Measurements from ENCODE around the gene ZGPAT. TPM values are rescaled to one million over a fixed set of nuclear protein-coding genes. Genes with fewer than 3 reads are reported as not detected.

The ZGPAT gene
- polyA plus RNA-seq, 3 donors = 13.2 to 33.0 (median 30.7) TPM

GRCh38 chr20:63699466-63700198, 8.2 kb upstream of the ZGPAT start:
- H3K27ac ChIP-seq (ENCODE audit: low read depth, low read length) = peak overlapping the region; percentile 53
- WGBS, 3 donors = 72 to 81% (median 78%) methylated on average over 24 of the region's 24 CpGs

- H3K27ac ChIP-seq (ENCODE audit: low read depth, low read length) = no peak overlapping the region
- 84 to 90% (median 88%) methylated on average over 41 to 43 of the region's 43 CpGs for WGBS, 3 donors
Measured at GRCh38 chr20:63700199-63701050, 7.4 kb upstream of the ZGPAT start.

- WGBS, 3 donors = 76 to 83% (median 83%) methylated on average over 4 to 5 of the region's 5 CpGs
- no peak overlapping the region for H3K27ac ChIP-seq (ENCODE audit: low read depth, low read length)
Measured at GRCh38 chr20:63701051-63701328, 6.8 kb upstream of the ZGPAT start.

- no peak overlapping the region for H3K27ac ChIP-seq (ENCODE audit: low read depth, low read length)
Measured at GRCh38 chr20:63701329-63702035, 6.4 kb upstream of the ZGPAT start.

GRCh38 chr20:63702036-63702665, 5.7 kb upstream of the ZGPAT start:
- no peak overlapping the region for H3K27ac ChIP-seq (ENCODE audit: low read depth, low read length)
- WGBS, 3 donors = 89 to 92% (median 92%) methylated on average over 16 of the region's 16 CpGs

More at GRCh38 chr20:63701329-63702035, 6.4 kb upstream of the ZGPAT start:
- WGBS, 3 donors = 79 to 86% (median 82%) methylated on average over 10 to 14 of the region's 14 CpGs

- no peak overlapping the region for H3K27ac ChIP-seq (ENCODE audit: low read depth, low read length)
- WGBS, 3 donors = 59 to 77% (median 72%) methylated on average over 13 of the region's 13 CpGs
Measured at GRCh38 chr20:63702751-63703470, 4.9 kb upstream of the ZGPAT start.

- no peak overlapping the region for H3K27ac ChIP-seq (ENCODE audit: low read depth, low read length)
- WGBS, 3 donors = 84 to 90% (median 88%) methylated on average over 15 of the region's 15 CpGs
Measured at GRCh38 chr20:63703471-63703975, 4.3 kb upstream of the ZGPAT start.

- H3K27ac ChIP-seq (ENCODE audit: low read depth, low read length) = no peak overlapping the region
- WGBS, 3 donors = 81 to 91% (median 87%) methylated on average over 11 of the region's 11 CpGs
Measured at GRCh38 chr20:63703976-63704748, 3.7 kb upstream of the ZGPAT start.

GRCh38 chr20:63704749-63705117, 3.1 kb upstream of the ZGPAT start:
- WGBS, 3 donors = 80 to 86% (median 85%) methylated on average over 6 of the region's 6 CpGs
- no peak overlapping the region for H3K27ac ChIP-seq (ENCODE audit: low read depth, low read length)

GRCh38 chr20:63705232-63706026, 2.4 kb upstream of the ZGPAT start:
- H3K27ac ChIP-seq (ENCODE audit: low read depth, low read length) = no peak overlapping the region
- 87 to 91% (median 89%) methylated on average over 8 of the region's 8 CpGs for WGBS, 3 donors

- H3K27ac ChIP-seq (ENCODE audit: low read depth, low read length) = no peak overlapping the region
- 74 to 86% (median 77%) methylated on average over 10 to 12 of the region's 12 CpGs for WGBS, 3 donors
Measured at GRCh38 chr20:63706027-63706695, 1.7 kb upstream of the ZGPAT start.

- 1 to 4% (median 3%) methylated on average over 53 to 56 of the region's 56 CpGs for WGBS, 3 donors
Measured at GRCh38 chr20:63706852-63707557, 834 bp upstream of the ZGPAT start.

GRCh38 chr20:63708301-63709148, 686 bp downstream of the ZGPAT start:
- peak overlapping the region; percentile 31 for H3K27ac ChIP-seq (ENCODE audit: low read depth, low read length)
- WGBS, 3 donors = 23 to 27% (median 26%) methylated on average over 48 to 67 of the region's 67 CpGs

More at GRCh38 chr20:63706852-63707557, 834 bp upstream of the ZGPAT start:
- peak overlapping the region; percentile 11 for H3K27ac ChIP-seq (ENCODE audit: low read depth, low read length)

- WGBS, 3 donors = 92% methylated on average over 17 of the region's 17 CpGs
- no peak overlapping the region for H3K27ac ChIP-seq (ENCODE audit: low read depth, low read length)
Measured at GRCh38 chr20:63709149-63709527, 1.3 kb downstream of the ZGPAT start.
